NT2/D1 (cell line): ENCODE measurements around the gene NOP14.

ENCODE experiments used
- DNase-seq: peaks from one replicate; pipeline ENCODE4 v3.0.0-alpha.2; 2011; ENCODE audit warnings: low read depth, low spot score
- H3K27me3 ChIP-seq: 2 replicates; pipeline ENCODE4 v1.6.0; 2011; ENCODE audit warnings: mild to moderate bottlenecking; ENCODE audit not compliant: insufficient read length, insufficient read depth
- H3K36me3 ChIP-seq: 2 replicates; pipeline ENCODE4 v1.6.1; 2011; ENCODE audit warnings: mild to moderate bottlenecking, low read length, mixed read lengths; ENCODE audit not compliant: insufficient read depth, insufficient read length
- H3K4me1 ChIP-seq: 2 replicates; pipeline ENCODE4 v1.5.1; 2011; ENCODE audit not compliant: insufficient read depth, insufficient read length
- H3K4me3 ChIP-seq: 2 replicates; pipeline ENCODE4 v1.5.1; 2011; ENCODE audit warnings: low read depth; ENCODE audit not compliant: insufficient read length
- H3K9ac ChIP-seq: 2 replicates; pipeline ENCODE4 v1.6.0; 2011; ENCODE audit warnings: low read depth; ENCODE audit not compliant: insufficient read length
- H3K9me3 ChIP-seq: 2 replicates; pipeline ENCODE4 v1.5.1; 2011; ENCODE audit warnings: mild to moderate bottlenecking, low read length; ENCODE audit not compliant: insufficient read depth
- SUZ12 ChIP-seq: IDR thresholded peaks from 2 replicates; pipeline ENCODE4 v1.6.1; 2011; ENCODE audit not compliant: insufficient read length, insufficient read depth; ENCODE audit errors: extremely low read depth
- YY1 ChIP-seq: IDR thresholded peaks from 2 replicates; pipeline ENCODE4 v1.6.1; 2011; ENCODE audit not compliant: insufficient read length, insufficient read depth
- ZNF274 ChIP-seq: IDR thresholded peaks from 2 replicates; pipeline ENCODE4 v1.6.1; 2011; ENCODE audit warnings: mild to moderate bottlenecking, low read depth, low read length

NOP14 gene

GRCh38 chr4:2898001-2898400, 65.2 kb downstream of the NOP14 start:
- H3K9ac ChIP-seq, result no peak overlapping the region
- DNase-seq, result no peak
- H3K4me1 ChIP-seq, result no peaks in the 10 kb centered on the region
- H3K4me3 ChIP-seq, result no peak overlapping the region
- H3K36me3 ChIP-seq, result peaks cover 96% of the 10 kb centered on the region
- H3K9me3 ChIP-seq, result no peaks in the 10 kb centered on the region
- H3K27me3 ChIP-seq, result no peaks in the 10 kb centered on the region
- no peak for TF ChIP-seq SUZ12
- TF ChIP-seq ZNF274, result no peak
- no peak for TF ChIP-seq YY1

GRCh38 chr4:2893772-2894171, 69.4 kb downstream of the NOP14 start:
- Histone ChIP-seq H3K36me3 (peaks cover 60% of the 10 kb centered on the region), H3K4me3 (no peak overlapping the region), H3K9ac (no peak overlapping the region), H3K4me1 (no peaks in the 10 kb centered on the region), H3K27me3 (no peaks in the 10 kb centered on the region), H3K9me3 (no peaks in the 10 kb centered on the region)
- TF ChIP-seq YY1 (no peak), SUZ12 (no peak), ZNF274 (no peak)
- DNase-seq, result no peak

GRCh38 chr4:2891294-2891693, 71.9 kb downstream of the NOP14 start:
- Histone ChIP-seq H3K36me3 (peaks cover 49% of the 10 kb centered on the region), H3K27me3 (no peaks in the 10 kb centered on the region), H3K4me3 (no peak overlapping the region), H3K9ac (no peak overlapping the region), H3K9me3 (no peaks in the 10 kb centered on the region), H3K4me1 (no peaks in the 10 kb centered on the region)
- TF ChIP-seq ZNF274 (no peak), YY1 (no peak), SUZ12 (no peak)
- DNase-seq, result no peak

- Histone ChIP-seq H3K4me3 (no peak overlapping the region), H3K9me3 (no peaks in the 10 kb centered on the region), H3K9ac (no peak overlapping the region), H3K4me1 (no peaks in the 10 kb centered on the region), H3K27me3 (no peaks in the 10 kb centered on the region), H3K36me3 (peaks cover 48% of the 10 kb centered on the region)
- no peak for DNase-seq
- TF ChIP-seq ZNF274 (no peak), YY1 (no peak), SUZ12 (no peak)
Observed at GRCh38 chr4:2888886-2889285, 74.3 kb downstream of the NOP14 start.
